ENCODE results near the gene OR2B2. TPM values are rescaled to one million over a fixed set of nuclear protein-coding genes. Genes with fewer than 3 reads are reported as not detected.

The OR2B2 gene
- total and polyA plus RNA-seq, 2 of the 4 experiments (the other 2 are of a cell fraction), result not detected

DNA sequence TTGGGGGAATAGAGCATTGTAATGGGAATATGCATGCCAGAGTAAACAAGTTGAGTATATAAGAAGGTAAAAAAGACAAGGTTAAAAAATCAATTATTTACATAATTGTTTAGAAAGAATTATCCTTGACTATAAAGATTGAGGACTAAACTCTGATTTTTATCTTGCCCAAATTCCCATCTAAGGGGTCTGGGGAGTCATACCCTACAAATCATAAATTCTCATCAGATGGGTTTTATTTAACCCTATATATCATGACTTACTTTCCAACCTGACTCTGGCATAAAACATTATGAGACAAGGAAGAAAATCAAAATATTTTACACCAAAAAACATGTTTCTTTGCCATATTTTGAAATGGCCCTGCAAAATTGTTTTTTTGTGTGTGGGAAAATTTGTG lies 12.7 kb downstream of the OR2B2 start:
- no peak overlapping the region for H2AK9ac ChIP-seq (replicated peaks; ENCODE audit: low read depth, low read length, poor library complexity)
- H3K79me1 ChIP-seq (ENCODE audit: low read depth in 1 of 2, low read length in 2 of 2), result peaks cover 0 to 6% of the 10 kb centered on the region in 2 experiments; a peak in 1 of 4 replicates
- no peak overlapping the region for H4K8ac ChIP-seq (ENCODE audit: low read depth in 2 of 2, low read length in 2 of 2)
- H4K20me1 ChIP-seq (ENCODE audit: insufficient read depth, low read length), result peaks cover 3% of the 10 kb centered on the region; the same call in 1 of the 2 replicates
- no peak overlapping the region for H3K23ac ChIP-seq (ENCODE audit: low read depth, low read length)
- POLR2A ChIA-PET (ENCODE audit: unreplicated experiment), result no interaction called here
- no peak overlapping the region for H3K9ac ChIP-seq (ENCODE audit: low read depth, low read length)
- dilution Hi-C loops (cut with HindIII; ENCODE audit: low sequenced_read_pairs, unreplicated experiment) (loop anchor here (25.0 kb wide), 1 partner anchor 762 kb away; a partner anchor contains a TSS), intact Hi-C loops (cut with micrococcal nuclease) (loop anchor here (5.0 to 10.0 kb wide), 3 partner anchors 147 to 737 kb away; no protein-coding TSS in a partner anchor), in situ Hi-C loops (cut with MboI; ENCODE audit: low sequenced_read_pairs) (loop anchor here (10.0 kb wide), 1 partner anchor 425 kb away; the partner anchor contains the start of gene ZNF184)
- ATAC-seq (ENCODE audit: low read depth) (no peak), DNase-seq (no peak)
- H4K91ac ChIP-seq (ENCODE audit: insufficient read depth, low read depth, low read length), result no peak overlapping the region
- no peak overlapping the region for H3K56ac ChIP-seq (ENCODE audit: extremely low read depth, insufficient read depth, low read length)
- no peaks in the 10 kb centered on the region for H3K9me3 ChIP-seq (ENCODE audit: control insufficient read depth, insufficient read depth, low read length)
- no peak overlapping the region for H3K18ac ChIP-seq (ENCODE audit: low read depth, low read length)
- no peak overlapping the region for H2BK15ac ChIP-seq (ENCODE audit: low read depth, low read length)
- no peak overlapping the region for H2AK5ac ChIP-seq (ENCODE audit: low read depth, low read length)
- H3K4me3 ChIP-seq (ENCODE audit: insufficient read depth, low read depth, low read length), result no peak overlapping the region
- TF ChIP-seq SMC3 (IDR thresholded peaks at IDR 0.05; ENCODE audit: low read depth, low read length) (no peak), MAZ (IDR thresholded peaks at IDR 0.05; ENCODE audit: borderline replicate concordance, low read depth, low read length) (no peak)
- no peak overlapping the region for H2BK20ac ChIP-seq (ENCODE audit: low read depth, low read length)
- no peak overlapping the region for H3K14ac ChIP-seq (replicated peaks; ENCODE audit: low read depth, low read length)
- no peaks in the 10 kb centered on the region for H3K4me1 ChIP-seq (ENCODE audit: control insufficient read depth, insufficient read depth, low read length)
- no peak overlapping the region for H3K27ac ChIP-seq (ENCODE audit: insufficient read depth, low read length)
- H2AFZ ChIP-seq (replicated peaks; ENCODE audit: low read length, poor library complexity), result no peak overlapping the region
- no TSS peak for BruUV-seq (replicated peaks)
- H3K27me3 ChIP-seq (ENCODE audit: control insufficient read depth, insufficient read depth, low read length), result no peaks in the 10 kb centered on the region
- H3K4ac ChIP-seq (ENCODE audit: low read depth, low read length), result no peak overlapping the region
- H4K5ac ChIP-seq (ENCODE audit: low read depth, low read length), result no peak overlapping the region
- no peaks in the 10 kb centered on the region for H3K36me3 ChIP-seq (ENCODE audit: control insufficient read depth, insufficient read depth, low read length)
- CTCF ChIA-PET, result no interaction called here
- no peaks in the 10 kb centered on the region for H3K9me1 ChIP-seq (ENCODE audit: insufficient read depth, low read length)
- H3K4me2 ChIP-seq (ENCODE audit: low read depth, low read length), result no peak overlapping the region
- no peak overlapping the region for H2BK120ac ChIP-seq (ENCODE audit: low read depth, low read length)
- no peak overlapping the region for H2BK5ac ChIP-seq (ENCODE audit: low read depth, low read length, poor library complexity, severe bottlenecking)

Data from IMR-90 (cell line).